ENCODE data around the gene DBNL.

DBNL gene

DNA sequence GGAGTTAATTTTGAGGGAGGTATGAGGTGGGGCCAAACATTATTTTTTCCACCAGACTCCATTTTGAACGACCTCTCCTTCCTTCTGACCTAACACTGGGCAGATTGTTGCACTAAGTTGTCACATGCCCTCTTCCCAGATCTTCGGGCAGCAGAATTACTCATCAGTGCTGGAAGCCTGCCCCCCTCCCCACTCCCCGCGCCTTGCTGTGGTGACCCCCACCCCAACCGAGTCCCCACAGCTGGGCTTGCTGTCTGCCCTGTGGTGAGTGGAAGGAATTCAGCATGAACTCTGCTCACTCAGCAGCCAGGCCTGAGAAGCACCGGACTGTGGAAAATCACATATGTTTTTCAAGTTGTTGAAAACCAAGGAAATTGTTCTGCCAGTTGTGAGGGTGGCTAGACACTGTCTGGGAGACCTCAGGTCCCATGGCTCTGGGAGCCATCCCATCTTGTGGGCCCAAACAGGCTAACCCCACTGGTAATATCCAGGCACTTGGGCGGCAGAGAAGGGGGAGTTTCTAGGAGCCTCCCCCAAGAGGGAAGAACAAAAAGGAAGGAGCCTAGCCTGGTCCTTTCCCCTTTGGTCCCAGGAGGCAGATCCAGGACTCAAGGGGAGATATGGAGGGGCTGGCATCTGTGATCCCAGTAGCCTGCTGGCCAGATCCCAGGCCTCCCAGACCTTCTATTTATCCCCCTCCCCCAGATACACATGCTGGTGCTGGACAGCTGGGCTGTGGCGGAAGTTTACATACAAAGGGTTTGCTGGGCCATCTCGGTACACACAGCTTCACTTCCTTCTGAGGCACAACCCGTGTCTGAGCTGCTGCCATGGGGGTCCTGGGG lies 56.2 kb downstream of the DBNL start:
- DNase-seq, result peak; percentile 10

DNA sequence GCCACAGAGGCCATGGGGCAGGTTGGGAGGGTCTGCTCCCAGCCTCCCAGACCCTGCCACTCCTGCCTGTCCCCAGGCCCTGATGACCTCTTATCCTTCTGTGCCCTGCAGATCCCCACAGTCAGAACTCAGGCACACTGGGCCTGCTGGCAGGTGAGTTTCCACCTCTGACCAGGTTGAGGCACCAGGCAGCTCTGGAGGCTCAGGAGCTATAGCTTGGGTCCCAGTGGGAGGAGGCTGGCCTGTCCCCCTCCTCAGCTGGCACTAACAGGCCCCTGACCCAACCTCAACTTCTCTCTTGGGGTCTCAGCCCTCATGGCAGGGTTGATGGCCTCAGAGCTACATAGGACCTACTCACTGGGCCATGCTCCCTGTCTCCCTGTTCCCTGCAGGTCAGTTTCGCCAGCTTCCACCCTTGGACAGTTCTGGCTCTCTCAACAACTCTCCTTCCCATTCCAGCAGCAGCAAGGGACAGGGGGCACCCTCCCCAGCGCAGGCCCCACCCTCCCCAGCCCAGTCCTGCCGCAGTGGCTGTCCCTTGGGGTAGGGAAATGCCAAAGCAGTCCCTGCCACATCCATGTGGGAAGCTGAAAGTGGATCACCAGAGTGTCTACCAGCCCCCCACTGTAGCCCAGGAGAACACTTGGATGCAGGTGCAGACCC lies 56.9 kb downstream of the DBNL start:
- no peak for DNase-seq

DNA sequence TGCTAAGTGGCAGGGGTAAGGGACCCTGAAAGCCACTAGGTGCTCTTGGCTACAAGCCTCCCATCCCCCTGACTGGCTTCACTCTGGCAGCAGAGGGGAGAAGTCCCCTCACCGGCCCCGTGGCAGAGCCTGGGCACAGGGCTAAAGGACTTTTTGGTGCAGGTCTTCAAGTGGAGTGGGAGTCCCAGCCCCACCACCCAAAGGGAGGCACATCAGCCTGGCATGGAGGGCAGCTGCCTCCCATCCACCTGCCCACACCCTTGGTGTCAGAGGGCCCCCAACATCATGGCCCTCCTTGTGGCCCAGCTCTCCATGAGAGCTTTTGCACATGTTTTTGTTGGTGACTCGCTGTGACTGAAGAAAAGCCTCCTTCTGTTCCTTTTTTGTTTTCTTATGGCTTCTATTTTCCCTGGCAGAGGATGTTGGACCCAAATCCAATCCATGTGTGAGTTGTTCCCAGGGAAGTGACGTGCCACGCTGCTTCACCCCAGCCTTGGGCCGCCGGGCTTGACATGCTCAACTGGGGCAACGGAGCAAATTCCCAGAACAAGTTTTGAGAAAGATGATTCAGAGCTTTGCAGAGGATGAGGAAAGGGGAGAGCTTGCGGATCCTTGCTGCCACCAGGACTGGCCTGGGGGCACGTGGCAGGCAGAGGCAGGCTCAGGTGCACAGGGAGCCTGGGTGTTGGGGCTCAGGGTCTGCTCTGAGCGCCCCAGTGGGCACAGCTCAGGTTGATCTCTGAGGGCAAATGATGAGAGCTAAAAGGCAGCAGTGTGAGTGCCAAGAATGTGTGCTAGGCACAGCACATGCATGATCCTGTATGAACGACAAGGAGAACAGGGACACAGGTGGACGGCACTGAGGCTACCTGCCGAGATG lies 57.7 kb downstream of the DBNL start:
- DNase-seq, result no peak

DNA sequence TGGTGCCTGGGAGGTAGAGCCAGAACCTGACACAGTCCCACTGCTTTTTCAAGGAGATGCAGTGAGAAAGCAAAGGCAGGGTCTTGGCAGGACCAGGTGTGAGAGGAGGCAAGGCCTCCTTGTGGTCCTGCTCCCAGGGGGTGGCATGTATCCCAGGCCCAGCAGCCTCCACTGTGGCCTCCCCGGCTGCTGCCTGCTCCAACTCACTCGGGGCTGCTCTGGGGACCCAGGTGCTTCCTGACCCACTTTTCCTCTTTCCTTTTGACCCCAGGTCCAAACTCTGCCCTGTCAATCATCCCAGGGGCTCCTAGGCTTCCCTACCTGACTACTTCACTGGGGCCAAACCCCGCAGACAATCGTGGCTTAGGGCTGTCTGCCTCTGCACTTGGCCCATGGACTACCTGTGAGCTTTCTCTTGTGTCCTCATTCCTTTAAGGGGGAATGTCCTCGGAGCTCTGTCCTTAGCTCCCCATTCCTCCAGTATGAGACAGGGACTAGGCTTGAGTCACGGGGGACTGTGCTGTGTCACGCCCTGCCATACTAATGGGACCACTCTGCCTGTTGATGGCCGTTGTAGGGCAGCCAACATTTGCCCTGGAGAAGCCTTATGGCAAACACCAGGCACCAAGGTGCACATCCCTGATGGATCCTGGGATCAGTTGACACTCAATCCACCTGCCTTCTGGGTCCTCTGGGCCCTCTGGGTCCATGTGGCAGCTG lies 58.5 kb downstream of the DBNL start:
- DNase-seq, result no peak

DNA sequence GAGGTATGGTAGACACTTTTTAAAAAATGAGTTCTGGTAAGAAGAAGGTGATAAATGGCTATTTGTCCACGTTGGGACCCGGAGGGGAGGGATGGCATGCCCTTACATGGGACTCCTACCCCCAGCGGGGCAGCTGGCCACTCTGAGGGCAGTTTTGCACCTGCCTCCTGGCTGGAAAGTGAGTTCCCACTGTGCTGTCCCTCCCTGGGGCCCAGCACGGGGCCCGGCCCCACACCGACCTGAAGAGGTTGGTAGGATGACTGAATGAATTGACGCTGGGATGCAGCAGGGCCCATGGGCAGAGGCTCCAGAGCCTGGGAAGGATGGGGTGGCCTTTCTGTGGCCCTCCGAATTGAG lies 59.0 kb downstream of the DBNL start:
- DNase-seq, result no peak

DNA sequence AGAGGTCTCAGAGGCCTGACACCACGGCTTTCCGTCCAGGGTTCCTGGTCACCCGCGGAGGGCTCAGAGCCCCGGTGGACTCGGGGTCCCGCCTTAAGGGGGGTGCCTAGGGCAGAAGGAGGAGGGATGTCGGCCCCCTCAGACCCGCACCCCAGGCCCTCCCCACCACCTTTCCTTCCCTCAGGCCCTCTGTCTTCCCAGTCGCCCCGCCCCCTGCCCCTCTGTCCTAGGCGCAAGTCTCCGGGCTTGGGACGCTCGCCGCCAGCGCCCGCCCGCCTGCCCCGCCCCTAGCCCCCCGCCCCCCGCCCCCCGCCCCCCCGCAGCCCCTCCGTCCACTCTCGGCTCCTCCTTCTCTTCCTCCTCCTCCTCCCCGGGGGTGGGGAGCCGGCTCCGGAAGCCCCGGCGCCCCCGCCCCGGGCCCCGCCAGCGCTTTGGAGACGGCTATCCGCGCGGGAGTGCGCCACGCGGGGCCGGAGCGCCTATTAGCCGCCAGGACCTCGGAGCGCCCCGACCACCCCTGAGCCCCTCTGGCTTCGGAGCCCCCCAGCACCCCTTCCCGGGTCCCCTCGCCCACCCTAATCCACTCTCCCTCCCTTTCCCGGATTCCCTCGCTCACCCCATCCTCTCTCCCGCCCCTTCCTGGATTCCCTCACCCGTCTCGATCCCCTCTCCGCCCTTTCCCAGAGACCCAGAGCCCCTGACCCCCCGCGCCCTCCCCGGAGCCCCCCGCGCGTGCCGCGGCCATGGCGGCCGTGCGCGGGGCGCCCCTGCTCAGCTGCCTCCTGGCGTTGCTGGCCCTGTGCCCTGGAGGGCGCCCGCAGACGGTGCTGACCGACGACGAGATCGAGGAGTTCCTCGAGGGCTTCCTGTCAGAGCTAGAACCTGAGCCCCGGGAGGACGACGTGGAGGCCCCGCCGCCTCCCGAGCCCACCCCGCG lies 59.7 kb downstream of the DBNL start, which contains the start of gene AEBP1:
TSS of gene AEBP1 (plus strand) at position 423 of the 937 bp plus-strand sequence. CDS start at position 744, 321 bp downstream.
- DNase-seq, result no peak

DNA sequence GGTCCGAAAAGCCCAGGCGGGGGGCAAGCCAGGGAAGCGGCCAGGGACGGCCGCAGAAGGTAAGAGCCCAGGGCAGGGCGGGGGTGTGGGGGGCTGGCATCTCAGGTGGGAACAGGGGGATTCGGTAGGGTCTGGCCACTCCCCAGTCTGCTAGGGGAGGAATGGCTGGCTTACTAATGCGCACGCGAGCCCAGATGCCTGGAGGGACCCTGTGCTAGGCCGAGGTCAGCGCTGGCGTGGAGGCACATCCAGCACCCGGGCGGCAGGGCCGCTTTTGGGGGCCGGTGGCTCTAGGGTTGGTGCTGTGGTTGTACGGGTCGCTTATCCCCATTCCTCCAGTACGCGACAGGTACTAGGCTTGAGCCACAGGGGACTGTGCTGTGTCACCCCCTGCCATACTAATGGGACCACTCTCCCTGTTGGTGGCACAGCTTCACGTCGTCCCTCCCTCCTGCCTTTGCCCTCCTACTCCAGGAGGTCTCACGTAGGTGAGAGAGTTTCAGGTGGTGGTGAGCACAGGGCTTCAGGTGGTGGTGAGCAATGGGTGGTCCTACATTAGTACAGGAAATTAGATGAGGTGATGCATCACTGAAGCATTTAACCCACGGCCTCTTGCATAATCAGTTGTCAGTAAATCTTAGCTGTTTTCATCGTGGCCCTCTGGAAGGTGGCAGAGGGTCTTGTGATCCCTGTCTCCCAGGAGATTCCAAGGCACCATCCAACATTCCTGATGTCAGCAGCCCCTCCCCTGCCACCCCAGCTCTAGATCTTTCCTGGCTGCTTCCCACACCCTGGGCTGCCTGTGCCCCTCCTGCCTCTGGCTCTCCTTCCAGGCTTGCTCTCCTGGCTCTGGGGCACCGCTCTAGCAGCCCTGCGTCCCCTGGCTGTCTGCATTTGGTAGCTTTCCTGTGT lies 60.6 kb downstream of the DBNL start:
- no peak for DNase-seq

DNA sequence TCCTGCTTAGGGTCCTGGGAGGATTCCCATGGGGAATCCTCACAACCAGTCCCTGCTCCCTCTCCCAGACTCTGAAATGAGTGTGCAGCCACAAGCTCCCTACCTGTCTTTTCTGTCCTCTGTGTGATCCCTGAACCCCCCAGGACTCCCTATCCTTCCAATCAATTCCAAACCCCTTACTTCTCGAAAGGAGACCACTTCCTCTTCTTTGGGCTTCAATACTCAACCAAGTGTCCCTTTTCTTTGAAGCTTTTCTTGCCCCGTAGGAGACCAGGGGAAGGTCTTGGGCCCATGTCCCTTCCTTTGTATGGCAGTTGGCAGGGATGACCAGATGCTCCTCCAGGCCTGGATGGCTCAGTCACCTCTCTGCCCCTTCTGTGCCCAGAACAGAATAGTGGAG lies 61.3 kb downstream of the DBNL start:
- DNase-seq, result peak; percentile 29

DNA sequence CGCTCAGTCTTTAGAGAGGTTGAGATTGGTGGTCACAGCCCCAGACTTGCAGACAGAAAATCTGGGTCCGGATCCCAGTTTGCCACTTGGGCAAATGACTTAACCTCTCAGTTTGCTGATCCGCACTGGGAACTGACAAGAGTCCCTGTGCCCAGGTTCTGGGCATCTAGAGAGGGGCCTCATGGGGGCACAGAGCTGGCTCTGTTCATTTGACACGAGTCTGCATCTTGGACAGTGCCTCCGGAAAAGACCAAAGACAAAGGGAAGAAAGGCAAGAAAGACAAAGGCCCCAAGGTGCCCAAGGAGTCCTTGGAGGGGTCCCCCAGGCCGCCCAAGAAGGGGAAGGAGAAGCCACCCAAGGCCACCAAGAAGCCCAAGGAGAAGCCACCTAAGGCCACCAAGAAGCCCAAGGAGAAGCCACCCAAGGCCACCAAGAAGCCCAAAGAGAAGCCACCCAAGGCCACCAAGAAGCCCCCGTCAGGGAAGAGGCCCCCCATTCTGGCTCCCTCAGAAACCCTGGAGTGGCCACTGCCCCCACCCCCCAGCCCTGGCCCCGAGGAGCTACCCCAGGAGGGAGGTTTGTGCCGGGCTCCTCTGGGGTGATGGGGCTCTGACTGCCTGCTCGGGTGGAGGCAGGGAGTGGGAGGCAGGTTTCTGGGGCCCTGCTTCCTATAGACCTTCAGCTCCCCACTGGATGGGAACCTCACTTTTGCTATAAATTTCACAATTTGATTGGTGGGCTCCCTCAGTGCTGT lies 62.0 kb downstream of the DBNL start:
- no peak for DNase-seq

DNA sequence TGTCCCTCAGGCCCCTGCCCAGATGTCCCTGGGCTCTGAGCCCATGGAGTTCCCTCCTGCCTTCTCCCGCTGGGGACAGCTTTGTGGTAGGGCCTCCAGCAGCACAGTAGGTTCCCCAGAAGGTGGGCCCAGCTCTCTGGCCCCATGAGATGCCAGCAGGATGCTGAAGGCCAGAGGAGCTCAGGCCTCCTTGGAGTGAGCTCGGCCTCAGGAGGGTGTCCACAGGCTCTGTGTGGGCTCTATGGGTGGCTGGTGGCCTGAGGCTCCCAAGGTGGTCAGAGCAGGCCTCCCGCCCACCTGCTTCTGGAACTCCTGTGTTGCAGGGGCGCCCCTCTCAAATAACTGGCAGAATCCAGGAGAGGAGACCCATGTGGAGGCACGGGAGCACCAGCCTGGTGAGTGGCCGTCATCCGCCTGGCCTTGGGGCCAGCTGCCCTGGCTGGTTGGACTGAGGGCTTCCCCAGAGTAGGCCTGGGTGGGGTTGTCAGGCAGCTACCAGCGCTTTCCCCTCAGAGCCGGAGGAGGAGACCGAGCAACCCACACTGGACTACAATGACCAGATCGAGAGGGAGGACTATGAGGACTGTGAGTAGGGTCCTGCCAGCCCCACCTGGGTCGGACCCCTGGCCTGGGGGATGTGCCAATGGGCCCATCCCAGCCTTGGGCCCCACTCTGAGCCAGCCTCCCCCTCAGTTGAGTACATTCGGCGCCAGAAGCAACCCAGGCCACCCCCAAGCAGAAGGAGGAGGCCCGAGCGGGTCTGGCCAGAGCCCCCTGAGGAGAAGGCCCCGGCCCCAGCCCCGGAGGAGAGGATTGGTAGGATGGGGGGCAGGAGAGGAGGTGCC lies 62.8 kb downstream of the DBNL start:
- DNase-seq, result no peak

DNA sequence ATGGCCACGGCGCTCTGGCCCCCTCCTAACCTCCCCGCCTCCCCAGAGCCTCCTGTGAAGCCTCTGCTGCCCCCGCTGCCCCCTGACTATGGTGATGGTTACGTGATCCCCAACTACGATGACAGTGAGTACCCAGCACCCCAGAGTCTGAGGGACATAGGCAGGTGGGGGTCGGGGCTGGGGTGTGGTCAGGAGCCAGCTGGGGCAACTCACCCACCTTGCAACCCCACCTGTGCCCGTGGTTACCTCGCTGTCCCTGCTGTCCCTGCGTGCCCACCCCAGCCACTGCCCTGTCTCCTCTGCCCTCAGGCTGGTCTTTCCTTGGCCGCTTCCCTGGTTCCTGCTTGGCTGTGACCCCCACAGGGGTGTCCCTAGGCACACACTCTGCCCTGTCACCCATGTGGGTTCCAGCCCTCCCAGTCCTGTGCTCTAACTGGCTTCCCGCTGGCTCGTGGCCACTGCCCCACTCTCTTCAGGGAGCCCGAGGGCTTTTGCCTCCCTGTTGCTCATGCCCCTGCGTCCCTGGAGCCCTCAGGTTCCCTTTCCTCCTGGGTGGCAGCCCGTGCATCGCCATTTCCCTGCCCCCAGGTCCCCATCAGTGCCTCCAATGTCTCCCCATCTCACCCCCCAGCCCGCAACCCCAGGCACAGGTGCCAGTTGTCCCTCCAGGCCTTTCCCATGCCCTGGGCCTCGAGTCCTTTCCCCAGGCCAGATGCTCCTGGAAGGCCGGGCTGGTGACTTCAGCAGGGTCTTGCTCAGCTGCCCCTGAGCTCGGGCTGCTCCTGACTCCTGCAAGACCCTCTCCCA lies 63.7 kb downstream of the DBNL start:
- DNase-seq, result no peak

DNA sequence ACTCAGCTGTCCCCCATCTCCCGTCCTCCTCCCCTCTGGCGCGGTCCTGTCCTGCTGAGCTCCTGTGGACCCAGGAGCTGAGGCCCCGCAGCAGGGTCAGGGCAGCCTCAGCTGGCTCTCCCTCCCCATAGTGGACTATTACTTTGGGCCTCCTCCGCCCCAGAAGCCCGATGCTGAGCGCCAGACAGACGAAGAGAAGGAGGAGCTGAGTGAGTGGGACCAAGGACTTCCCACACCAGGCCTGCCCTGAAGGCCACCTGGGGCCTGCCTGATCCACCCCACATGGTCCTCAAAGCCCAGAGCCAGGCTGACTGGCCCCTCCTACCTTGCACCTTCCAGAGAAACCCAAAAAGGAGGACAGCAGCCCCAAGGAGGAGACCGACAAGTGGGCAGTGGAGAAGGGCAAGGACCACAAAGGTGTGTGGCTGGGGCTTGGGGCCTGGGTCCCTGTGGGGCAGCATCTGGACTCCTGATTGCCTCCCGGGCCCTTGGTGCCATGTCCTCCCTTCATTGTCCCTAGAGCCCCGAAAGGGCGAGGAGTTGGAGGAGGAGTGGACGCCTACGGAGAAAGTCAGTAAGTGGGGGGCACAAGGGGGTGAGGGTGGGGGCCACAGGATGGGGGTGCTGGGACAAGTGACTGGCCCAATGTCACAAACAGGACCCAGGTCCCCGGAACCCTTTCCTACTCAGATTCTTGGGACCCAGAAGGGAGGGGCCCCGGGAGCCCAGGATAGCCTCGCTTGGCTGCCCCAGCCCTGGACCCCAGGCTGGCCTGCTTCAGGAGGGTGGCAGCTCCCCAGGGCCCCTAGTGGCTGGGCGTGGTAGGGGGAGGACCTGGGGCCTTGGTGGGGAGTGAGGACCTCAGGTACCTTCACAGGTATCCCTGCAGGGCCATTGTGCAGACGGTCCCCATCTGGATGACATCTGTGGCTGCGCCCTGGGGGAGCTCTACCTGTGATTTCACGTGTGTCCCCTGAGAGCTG lies 64.6 kb downstream of the DBNL start:
- no peak for DNase-seq

DNA sequence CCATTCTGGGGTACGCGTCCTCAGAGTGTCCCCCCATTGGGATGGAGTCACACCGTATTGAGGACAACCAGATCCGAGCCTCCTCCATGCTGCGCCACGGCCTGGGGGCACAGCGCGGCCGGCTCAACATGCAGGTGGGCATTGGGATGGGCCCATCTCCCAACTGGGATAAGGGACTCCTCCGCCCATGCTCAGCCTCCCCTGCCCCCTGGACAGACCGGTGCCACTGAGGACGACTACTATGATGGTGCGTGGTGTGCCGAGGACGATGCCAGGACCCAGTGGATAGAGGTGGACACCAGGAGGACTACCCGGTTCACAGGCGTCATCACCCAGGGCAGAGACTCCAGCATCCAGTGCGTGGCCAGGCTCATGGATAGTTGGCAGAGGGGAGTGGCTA lies 65.5 kb downstream of the DBNL start:
- DNase-seq, result no peak

DNA sequence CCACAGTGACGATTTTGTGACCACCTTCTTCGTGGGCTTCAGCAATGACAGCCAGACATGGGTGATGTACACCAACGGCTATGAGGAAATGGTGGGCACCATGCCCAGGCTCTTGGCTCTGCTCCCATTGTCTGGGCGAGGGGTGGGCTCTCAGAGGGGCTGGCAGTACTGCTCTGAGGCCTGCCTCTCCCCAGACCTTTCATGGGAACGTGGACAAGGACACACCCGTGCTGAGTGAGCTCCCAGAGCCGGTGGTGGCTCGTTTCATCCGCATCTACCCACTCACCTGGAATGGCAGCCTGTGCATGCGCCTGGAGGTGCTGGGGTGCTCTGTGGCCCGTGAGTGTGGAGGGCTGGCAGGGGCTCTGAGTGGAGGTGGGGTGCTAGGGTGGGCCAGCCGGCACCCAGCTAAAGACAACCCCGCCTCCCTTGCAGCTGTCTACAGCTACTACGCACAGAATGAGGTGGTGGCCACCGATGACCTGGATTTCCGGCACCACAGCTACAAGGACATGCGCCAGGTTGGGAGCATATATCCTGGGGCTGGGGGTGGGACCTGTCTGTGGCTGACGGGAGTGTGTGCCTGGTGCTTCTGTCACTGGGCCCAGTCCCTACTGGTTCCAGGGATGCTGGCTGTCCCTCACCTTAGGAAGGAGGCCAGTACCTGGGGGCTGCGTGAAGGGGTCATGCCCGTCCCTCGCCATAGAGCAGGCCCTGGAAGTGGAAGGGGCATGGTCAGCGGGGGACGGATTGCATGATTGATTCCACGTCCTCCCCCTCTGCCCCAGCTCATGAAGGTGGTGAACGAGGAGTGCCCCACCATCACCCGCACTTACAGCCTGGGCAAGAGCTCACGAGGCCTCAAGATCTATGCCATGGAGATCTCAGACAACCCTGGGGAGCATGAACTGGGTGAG lies 66.5 kb downstream of the DBNL start:
- DNase-seq, result no peak
